HG03135 (cell line): ENCODE data around the gene PHACTR3.

Source experiments
- ATAC-seq: cut with Tn5 transposase; IDR thresholded peaks from one replicate; pipeline ENCODE4 v1.9.1; 2021; ENCODE audit warnings: mild to moderate bottlenecking, moderate library complexity; ENCODE audit not compliant: unreplicated experiment

PHACTR3 gene

GRCh38 chr20:59725476-59726280 is 121.3 kb downstream of the PHACTR3 start:
- no peak for ATAC-seq

GRCh38 chr20:59726281-59726595 is 121.9 kb downstream of the PHACTR3 start:
- no peak for ATAC-seq

- ATAC-seq: no peak
Measured at GRCh38 chr20:59728722-59729430, 124.5 kb downstream of the PHACTR3 start.

- ATAC-seq: no peak
Measured at GRCh38 chr20:59729506-59729905, 125.2 kb downstream of the PHACTR3 start.

GRCh38 chr20:59730722-59731121 is 126.4 kb downstream of the PHACTR3 start:
- ATAC-seq: no peak

GRCh38 chr20:59731376-59731775 is 127.0 kb downstream of the PHACTR3 start:
- ATAC-seq: no peak

GRCh38 chr20:59733351-59733750 is 129.0 kb downstream of the PHACTR3 start:
- ATAC-seq: no peak

GRCh38 chr20:59735486-59735885 is 131.1 kb downstream of the PHACTR3 start:
- ATAC-seq: no peak

GRCh38 chr20:59735917-59736316 is 131.6 kb downstream of the PHACTR3 start:
- ATAC-seq: no peak

- ATAC-seq: no peak
Measured at GRCh38 chr20:59736366-59736765, 132.0 kb downstream of the PHACTR3 start.

- ATAC-seq: no peak
Measured at GRCh38 chr20:59737073-59737666, 132.8 kb downstream of the PHACTR3 start.

- ATAC-seq: no peak
Measured at GRCh38 chr20:59737816-59738215, 133.5 kb downstream of the PHACTR3 start.

GRCh38 chr20:59738851-59739250 is 134.5 kb downstream of the PHACTR3 start:
- no peak for ATAC-seq

GRCh38 chr20:59740621-59741020 is 136.3 kb downstream of the PHACTR3 start:
- no peak for ATAC-seq

- ATAC-seq: no peak
Measured at GRCh38 chr20:59741073-59741472, 136.7 kb downstream of the PHACTR3 start.

- no peak for ATAC-seq
Measured at GRCh38 chr20:59742351-59743095, 138.2 kb downstream of the PHACTR3 start.

GRCh38 chr20:59743308-59743707 is 139.0 kb downstream of the PHACTR3 start:
- no peak for ATAC-seq

GRCh38 chr20:59743767-59744485 is 139.6 kb downstream of the PHACTR3 start:
- ATAC-seq: no peak

- no peak for ATAC-seq
Measured at GRCh38 chr20:59744756-59745155, 140.4 kb downstream of the PHACTR3 start.

GRCh38 chr20:59745201-59745600 is 140.9 kb downstream of the PHACTR3 start:
- ATAC-seq: no peak

- no peak for ATAC-seq
Measured at GRCh38 chr20:59745716-59746115, 141.4 kb downstream of the PHACTR3 start.
